OCI-M2 (cell line): Measurements from ENCODE around the gene UGT1A7.
"Not testable (repeated sequence)": the region's sequence is repeated elsewhere in the genome, so short reads cannot be mapped to it uniquely, and the experiment has no call there.

Source experiments
- DNase-seq: peaks from one replicate; lab custom pipeline; 2025; ENCODE audit not compliant: unreplicated experiment; lab: John Stamatoyannopoulos, UW

Gene UGT1A7

DNA sequence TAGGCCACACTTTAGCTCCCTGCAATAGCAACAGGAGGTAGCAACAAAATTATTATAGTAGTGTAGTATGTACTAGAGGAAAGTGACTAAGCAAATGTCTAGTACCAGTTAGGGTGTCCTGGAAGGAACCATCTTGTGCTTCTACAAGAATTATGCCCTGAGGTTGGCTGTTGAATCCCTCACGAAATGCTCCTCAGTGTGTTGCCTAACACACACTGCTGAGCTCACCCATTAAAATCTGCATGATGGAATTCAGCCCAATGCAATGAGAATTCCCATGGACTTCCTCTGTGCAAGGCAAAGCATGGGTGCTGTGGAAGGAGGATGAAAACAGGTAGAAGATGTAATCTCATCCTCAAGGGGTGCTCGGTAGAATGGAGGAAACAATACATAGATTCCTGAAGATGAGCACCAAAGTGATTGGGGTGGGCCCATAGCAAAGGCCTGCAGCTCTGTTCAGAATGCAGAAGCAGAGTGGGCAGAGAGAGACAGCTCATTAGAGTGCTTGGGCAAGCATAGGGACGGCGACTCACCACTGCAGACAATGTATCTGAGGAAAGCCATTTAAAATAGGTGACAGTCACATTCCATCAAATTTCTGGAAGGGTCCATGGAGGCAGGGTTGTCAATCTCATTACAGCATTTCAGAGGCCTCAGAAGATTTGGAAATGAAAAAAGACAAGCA, 1.2 kb upstream of the UGT1A7 start:
- no peak for DNase-seq

DNA sequence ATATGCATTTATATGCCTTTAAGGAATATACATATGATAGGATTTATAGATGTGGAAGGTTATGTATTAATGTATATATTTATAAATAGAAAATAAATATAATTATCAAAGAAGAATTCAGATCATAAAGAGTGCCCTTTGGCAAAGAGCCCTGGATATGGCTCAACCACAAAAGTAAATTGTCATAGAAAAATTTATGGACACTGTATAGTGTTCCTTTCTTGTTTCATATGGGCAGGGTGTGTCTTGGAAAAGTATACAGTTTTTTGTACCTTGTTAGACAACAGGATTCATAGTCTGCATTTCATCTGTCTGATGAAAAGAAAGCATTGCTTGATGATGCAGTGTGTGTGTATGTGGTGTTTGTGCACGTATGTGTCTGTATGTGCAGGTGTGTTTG, 2.9 kb downstream of the UGT1A7 start:
- DNase-seq, result no peak

DNA sequence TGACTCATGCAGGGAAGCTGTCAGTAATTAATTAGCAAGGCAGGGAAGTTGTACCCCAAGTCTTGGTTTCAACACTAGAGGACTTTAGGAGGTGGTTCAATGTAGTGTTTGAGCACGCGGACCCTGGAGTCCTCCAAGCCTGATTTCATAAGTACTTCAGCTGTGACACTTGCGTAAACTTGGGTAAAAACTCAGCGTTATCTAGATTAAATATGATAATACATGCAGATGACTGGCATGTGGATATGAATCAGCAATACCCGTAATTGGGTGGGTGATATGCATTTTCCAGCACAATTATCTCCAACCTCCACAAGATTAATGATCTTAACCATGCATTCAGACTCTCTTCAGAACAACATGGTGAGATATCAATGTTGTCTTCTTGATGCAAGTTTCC, 5.2 kb downstream of the UGT1A7 start:
- DNase-seq, result no peak

GRCh38 chr2:233688341-233688740, 6.6 kb downstream of the UGT1A7 start:
- DNase-seq, result no peak

DNA sequence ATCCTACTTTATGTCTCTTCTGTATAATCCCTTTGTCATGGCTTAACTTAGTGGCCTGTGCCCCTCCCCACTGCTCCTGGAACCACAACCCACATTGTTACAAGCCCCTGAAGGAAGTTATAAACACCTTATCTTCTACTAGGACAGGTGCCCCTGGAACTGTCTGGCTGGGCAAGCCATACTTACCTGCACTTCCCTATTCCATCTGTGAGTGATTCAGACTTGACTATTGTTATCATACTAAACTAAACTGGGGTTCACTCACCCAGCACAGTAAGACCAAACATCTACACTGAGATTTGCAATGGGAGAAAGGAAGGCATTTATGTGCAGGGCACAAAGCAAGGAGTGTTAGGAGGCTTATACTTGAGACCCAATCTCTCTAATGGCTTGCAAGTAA, 7.3 kb downstream of the UGT1A7 start:
- DNase-seq, result no peak

DNA sequence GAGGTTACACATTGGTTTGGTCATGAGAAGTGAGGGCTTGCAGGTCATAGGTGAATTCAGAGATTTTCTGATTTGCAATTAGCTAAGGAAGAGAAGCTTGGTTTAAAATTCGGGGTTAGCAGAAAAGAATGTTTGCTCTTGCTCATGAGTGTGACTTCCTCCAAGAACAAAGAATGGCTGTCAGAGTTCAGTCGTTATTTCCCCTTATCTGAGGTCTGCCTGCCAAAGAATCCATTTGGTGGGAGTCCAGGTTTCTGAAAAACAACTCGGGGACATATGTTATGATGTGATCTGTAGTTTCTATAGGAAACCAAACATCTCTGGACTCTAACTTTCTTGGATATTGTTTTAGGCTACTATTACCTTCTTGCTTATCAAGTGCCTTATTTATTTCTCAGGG, 7.8 kb downstream of the UGT1A7 start:
- no peak for DNase-seq

- no peak for DNase-seq
Observed at GRCh38 chr2:233690444-233690843, 8.7 kb downstream of the UGT1A7 start.

- DNase-seq, result no peak
Observed at GRCh38 chr2:233691443-233692433, 10.0 kb downstream of the UGT1A7 start.

DNA sequence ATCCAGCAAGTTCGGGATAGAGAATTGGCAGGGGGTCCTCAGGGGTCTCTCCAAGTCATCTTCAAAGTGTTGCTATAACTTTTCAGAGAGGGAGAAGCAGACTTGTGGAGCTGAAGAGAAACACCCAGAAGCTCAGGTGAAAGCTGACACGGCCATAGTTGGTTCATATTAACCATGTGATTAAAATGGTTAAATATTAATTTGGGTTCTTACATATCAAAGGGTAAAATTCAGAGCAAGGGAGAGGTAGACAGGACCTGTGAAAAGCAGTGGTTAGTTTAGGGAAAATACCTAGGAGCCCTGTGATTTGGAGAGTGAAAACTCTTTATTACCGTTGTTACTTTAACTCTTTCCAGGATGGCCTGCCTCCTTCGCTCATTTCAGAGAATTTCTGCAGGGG, 10.9 kb downstream of the UGT1A7 start, which contains the start of gene UGT1A6:
TSS of gene UGT1A6 (plus strand) at position 243 of the 400 bp plus-strand sequence. CDS start at position 358, 115 bp downstream.
- no peak for DNase-seq

DNA sequence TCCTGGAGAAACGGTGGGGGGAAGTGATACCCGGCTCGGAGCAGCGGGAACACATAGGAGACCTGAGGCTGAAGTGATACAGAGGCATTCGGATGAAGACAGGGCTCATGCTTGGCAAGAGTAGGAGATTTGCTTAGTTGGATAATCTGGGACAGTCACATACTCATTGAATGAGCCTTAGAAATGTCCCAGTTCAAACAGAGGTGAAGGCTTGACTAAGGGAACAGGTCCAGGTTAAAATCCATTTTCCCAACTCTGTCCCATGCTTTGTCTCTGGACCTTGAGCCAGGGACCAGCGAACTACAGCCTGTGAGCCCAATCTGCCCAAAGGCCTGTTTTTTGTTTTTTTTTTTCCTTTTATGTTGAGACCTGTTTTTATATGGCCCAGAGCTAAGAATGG, 12.3 kb downstream of the UGT1A7 start:
- no peak for DNase-seq

GRCh38 chr2:233698740-233699139, 17.0 kb downstream of the UGT1A7 start:
- no peak for DNase-seq

- no peak for DNase-seq
Observed at GRCh38 chr2:233699424-233700027, 17.8 kb downstream of the UGT1A7 start.

GRCh38 chr2:233700028-233700635, 18.4 kb downstream of the UGT1A7 start:
- no peak for DNase-seq

GRCh38 chr2:233700842-233701241, 19.1 kb downstream of the UGT1A7 start:
- DNase-seq, result not testable (repeated sequence)

DNA sequence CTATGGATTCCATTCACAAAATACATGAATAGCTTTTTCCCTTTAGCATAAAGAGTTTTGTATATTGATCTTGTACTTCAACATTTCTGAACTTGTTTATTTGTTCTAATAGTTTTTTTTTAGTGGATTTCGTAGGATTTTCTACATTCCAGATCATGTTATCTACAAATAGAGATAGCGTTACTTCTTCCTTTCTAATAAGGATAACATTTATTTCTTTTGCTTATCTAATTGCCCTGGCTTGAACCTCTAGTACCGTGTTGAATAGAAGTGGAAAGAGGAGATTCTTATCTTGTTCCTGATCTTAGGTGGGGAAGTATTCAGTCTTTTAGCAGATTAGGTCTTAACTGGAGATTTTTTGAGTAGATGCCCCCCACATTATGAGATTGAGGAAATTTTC, 20.5 kb downstream of the UGT1A7 start:
- DNase-seq, result no peak

GRCh38 chr2:233705911-233706506, 24.3 kb downstream of the UGT1A7 start:
- DNase-seq, result no peak

GRCh38 chr2:233706720-233707119, 25.0 kb downstream of the UGT1A7 start:
- DNase-seq, result no peak

DNA sequence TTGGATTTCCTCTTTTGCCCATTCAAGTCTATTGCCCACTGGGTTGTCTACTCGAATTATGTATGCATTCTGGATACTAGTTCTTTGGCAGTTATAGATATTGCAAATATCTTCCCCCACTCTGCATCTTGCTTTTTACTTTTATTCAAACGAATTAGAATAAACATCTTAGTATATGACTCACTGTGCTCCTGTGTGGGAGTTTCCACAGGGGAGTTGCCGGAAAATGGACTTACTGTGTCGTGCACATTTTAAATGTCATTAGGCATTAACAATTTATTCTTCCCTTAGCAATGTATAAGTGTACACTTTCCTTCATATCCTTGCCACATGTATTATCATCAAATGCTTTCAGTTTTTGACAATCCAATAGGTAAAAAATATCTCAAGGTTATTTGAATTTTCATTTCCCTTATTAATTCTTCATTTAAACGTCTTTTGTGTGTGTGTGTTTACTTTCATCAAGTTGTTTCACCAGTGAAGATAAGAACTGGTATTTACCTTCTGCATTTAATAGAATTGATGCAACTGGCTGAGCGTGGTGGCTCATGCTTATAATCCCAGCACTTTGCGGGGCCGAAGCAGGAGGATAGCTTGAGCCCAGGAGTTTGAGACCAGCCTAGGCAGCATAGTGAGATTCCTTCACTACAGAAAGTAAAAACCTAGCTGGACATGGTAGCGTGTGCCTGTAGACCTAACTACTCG, 26.4 kb downstream of the UGT1A7 start:
- DNase-seq, result no peak

GRCh38 chr2:233708942-233709341, 27.2 kb downstream of the UGT1A7 start:
- DNase-seq, result no peak

- no peak for DNase-seq
Observed at GRCh38 chr2:233711312-233712008, 29.8 kb downstream of the UGT1A7 start.
